SU-DHL-6 (cell line): ENCODE results near the gene ADARB2.

ENCODE experiments used
- CTCF ChIP-seq: fragments of 200-600 bp; sonication (generic); IDR thresholded peaks from one replicate; pipeline ENCODE4 v1.5.1; 2017; ENCODE audit warnings: antibody characterized with exemption, mild to moderate bottlenecking, low read length, moderate library complexity; ENCODE audit not compliant: insufficient read depth, poor library complexity, severe bottlenecking
- EZH2phosphoT487 ChIP-seq: fragments of 200-600 bp; sonication (generic), shearing (Covaris generic); conservative IDR thresholded peaks from 2 replicates; pipeline ENCODE4 v1.6.1; 2018; ENCODE audit warnings: mild to moderate bottlenecking, antibody characterized with exemption, low read length, moderate library complexity, mixed read lengths

- no peak for TF ChIP-seq CTCF
- TF ChIP-seq EZH2phosphoT487: no peak
These were observed 509.6 kb downstream of the ADARB2 start for GRCh38 chr10:1227510-1228402.
